Measurements from ENCODE around the gene SEMA6A.

SEMA6A gene

DNA sequence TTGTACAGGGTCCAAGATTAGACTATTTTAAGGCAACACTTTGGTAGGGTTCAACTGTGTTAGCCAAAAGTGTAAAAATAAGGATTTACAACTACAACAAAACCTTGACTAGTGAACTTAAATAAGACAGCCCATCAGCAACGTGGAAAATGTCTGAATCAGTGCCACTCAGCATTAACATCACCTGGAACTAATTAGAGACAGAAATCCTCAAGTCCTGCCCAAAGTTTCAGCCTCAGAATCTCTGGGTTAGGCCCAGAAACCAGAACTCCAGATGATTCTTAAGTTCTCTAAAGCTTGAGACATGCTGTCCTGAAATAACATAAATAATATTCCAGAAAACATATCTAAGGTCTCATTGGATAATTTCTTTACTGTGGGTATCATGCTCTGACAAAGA, 118.6 kb downstream of the SEMA6A start:
- DNase-seq = no peak

DNA sequence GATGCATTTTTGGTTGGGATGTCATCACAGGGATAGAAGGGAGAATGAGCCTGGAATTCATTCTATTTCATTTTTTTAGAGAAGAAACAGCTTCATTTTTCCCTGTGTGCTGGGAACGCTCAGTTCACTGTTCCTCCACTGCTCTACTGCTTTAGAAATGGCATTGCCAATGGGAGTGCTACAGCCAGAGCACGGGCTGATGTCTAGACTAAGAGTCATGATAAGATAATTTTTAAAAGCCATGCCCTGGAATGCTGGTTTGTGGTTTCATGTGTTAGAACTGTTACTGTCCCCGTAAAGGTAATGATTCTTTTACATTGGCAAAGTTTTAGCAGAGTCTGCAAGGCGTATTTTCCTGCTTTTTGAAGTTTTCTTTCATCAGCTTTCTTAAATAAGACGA, 119.6 kb downstream of the SEMA6A start:
- no peak for DNase-seq

DNA sequence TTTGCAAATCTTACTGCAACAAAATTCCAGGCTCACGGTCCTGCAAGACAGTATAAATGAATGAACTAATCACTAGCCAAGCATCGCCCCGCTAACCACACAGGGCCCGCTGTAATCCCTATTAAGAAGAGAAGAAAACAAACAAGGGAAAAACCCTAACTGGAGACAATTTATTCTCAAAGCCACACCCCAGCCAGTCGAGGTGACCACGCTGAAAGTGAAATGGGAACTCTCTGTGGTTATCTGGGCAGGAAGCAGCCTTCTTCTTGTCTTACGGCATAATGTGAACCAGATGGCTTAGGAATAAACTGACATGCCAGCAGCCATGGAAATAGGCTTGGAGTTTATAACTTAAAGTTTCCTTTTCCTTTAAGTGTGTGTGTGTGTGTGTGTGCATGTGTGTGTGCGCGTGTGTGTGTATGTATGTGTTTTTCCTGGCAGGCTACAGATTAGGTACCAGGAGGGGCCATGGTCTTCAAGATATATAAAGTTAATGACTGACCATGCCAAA, 120.2 kb downstream of the SEMA6A start:
- peak; percentile 78 for DNase-seq

DNA sequence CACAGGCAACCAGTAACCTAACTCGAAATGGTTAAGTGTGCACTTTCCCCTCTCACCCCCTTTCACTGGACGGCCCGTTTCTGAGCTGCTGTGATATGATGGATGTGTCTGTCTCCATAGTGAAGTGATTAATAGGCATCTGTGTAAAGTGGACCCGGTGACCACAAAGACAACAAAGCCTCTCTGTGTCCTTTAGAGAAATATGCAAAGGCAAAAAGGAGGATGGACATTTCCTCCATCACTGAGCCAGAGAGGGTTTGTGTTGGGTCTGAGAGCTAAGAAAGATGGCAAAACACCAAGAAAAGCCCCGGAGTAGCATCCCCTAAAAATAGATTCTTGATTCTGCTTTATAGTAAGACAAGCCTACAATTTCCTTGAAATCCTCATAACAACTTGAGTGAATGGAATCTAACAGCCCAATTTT, 120.6 kb downstream of the SEMA6A start:
- no peak for DNase-seq

DNA sequence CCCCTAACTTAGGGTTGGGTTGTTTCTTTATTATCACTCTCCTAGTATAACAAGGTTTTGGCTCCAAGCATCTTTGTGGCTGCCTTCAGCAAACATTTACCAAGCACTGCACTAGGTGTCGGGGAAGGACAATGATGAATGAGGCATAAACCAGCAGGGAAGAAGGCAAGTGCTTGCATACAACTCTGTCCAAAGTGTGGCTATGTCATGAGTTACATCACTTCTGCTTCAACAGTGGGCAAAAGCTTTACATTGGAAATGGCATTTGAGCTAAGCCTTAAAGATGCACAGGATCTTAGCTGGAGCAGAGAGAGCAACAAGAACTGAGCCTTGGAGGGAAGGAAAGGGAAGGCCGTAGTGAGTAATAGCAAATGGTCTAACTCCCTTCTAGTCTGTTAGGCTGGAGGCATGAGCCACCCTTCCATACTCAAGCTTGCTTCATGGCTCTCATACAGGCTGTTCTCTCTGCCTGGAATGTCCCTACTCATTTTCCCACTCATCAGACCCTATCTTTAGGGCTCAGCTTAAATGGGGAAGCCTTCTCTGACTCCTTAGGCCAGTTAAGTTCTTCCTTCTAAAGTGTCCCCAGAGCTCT, 121.8 kb downstream of the SEMA6A start:
- DNase-seq = no peak

DNA sequence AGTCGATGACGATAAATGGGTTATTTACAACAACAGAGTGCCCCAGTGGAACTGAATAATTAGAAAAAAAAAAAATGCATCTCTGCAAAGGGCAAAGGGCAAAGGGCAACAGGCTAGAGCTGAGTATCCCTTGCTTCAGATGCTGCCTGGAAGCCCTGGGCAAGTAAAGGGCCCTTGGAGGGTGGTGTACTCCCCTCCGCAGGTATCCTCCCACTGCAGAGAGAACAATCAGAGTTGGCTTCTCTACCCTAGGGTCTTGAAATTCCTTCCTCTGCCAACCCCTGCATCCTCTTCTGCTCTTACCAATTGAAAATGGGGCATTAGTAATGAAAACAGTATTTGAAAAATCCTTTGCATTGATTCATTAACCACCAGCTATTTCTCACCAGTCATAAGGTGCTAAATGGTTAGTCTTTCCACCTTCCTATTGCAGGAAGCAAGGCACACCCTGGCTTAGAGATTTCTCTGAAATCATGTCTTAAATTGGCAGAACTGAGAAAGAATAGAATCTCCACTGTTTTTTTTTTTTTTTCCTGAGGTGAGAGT, 122.6 kb downstream of the SEMA6A start:
- no peak for DNase-seq

DNA sequence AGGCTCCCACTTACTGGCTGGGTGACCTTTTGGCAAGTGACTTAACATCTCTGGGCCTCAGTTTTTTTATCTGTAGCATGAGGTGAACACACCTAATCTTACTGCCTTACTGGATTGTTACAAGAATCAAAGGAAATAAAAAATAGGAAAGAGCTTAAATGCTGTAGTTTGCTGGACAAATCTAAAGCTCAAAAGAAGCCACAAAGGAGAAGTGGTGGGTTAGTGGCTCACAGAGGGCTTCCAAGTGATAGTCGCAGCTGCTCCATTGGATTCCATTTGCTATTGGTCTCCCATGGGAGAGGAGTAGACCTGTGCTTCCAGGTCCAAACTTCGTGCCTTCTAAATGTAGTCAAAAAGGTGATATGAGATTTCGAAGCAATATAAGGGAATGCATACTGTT, 123.6 kb downstream of the SEMA6A start:
- DNase-seq = no peak

DNA sequence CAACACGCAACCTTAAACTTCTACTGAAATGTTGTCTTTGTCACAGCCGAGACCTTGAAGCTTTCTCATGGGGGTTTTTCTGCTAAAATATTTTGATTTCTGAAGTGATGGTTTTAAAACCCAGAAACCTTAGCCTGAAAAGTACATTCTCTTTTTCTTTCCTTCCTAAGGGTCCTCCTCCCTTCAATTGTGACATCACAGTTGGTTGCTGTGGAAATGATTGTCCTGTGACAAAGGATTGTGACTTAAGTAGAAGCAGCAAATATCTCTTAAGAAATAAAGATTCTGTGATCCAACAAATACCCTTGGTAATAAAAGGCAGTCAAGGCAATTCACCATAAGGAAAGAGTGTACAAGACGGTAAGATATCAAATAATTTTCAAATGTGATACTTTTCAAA, 125.2 kb downstream of the SEMA6A start:
- DNase-seq = no peak

DNA sequence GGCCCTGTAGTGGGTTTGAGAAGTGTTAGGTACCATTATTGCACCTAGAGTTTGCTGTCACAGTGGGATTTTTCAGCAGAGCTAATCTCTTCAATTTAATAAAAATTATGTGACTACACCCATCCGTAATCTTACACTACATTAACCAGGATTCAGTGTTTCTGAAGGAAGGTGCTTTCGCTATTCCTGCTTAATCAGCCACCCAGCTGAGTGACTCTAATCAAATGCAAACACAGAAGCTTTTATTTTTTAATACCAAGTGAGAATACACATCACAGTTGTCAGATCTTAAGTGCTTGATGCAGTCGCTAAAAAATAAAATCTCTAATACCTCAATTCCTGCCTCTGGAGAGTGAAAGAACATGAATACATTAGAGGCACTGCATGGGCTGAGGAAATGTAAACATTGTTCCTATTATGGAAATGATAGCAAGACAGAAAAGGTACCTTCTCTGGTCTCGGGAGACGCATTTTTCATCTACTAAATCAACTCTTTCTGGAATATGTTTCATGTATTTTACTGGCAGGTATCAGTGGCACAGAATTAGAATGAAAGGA, 125.7 kb downstream of the SEMA6A start:
- DNase-seq = no peak

DNA sequence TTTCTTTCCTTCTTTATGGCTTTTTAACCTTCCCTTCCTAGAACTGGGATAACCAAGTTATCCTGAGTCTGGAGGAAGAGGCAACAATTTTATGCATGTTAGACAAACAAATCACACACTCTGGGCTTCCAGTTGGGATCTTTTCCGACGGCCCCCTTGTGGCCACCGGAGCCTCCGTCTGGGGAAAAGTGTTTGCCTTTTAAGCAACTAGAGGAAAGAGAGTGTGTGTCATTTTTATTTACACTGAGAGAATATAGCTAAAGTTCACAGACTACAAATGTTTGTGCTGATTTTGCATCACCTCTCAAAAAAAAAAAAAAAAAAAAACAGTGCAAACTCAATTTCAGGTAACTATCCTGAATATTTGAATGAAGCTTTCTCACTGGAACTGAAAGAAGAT, 126.2 kb downstream of the SEMA6A start:
- no peak for DNase-seq

DNA sequence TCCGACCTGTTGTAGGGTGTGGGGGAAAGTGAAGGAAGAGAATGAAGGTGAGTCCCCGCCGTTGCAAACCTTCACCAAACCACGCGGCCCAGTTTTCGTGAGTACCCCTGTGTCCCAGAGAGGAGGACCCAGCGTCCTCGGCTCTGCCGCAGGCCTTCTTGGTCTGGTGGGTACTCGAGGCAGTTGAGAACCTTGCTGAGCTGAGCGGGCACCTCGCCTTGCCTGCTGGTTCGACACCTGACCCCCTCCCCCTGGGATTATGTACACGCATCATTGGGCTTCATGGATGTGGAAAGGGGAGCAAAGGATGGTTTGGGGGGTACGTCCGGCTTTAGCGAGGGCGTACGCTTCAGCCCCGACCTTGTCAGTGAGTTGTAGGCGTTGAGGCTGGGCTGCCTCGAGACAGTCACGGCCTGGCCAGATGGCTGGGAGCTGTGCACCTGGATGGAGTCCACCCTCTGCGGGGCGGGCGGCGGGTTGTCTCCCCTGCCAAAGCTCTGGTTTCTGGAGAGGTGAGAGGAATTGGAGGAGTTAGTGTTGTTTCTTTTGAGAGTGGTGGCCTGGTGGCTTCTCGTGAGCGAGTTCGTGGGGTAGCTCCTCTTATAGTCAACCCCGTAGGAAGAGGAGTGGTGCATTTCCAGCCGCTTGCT, 128.1 kb downstream of the SEMA6A start:
- DNase-seq = no peak

DNA sequence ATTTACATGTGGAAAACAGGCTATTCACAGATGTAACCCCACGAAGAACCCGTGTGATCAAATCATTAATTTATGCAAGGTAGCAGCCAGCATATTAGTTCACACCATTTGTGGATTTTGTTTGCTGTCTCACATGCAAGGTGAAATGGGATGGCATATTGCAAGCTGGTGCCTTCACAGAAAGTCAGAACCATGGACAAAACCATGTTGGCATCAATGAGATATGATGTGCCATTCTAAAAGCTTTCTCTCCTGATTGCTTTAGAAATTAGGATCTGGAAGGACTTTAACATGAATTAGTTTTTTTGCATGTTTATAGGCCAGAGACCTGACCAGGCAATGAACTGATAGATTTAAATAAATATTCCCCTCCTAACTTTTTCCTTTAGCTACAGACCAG, 129.3 kb downstream of the SEMA6A start:
- DNase-seq = no peak

DNA sequence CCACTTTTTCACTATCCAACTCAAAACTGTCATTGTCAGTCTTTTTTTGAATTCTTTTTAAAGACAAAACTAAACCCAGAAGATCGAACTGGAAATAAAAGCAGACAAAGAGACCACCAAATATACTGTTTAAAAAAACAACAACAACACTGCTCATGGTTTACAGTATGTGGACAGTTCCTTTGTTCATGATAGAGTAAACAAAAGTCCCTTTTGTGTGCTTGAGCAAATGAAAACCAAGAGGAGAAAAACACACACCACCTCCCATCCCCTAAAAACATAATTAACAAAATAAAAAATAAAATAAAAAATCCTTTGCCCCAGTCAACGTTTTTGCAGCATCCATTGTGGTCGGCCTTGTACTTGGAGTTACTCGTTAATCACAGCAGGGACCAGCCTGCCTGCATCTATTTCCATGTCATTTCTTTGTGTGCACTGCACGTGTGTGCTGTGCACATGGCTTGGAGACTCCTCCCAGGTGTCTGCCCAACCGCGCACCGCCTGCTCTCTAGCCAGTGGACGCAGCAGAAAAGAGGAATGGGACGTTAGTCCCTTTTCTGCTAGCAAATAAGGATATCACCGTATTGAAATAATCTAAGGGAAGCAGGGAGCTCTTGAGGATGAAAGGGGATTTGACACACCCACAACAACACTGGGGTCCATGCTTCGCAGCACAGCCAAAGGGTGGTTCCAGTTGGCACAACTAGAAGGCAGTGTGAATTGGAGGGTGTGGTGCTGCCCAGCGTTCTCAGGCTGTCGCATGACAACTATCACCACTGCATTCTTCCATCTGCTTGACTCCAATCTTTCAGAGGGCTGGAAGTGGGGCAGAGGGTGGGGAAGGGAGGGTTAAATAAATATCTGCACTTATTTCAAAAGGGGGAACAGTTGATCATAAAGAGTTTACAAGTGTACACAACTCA, 130.0 kb downstream of the SEMA6A start:
- DNase-seq = no peak

DNA sequence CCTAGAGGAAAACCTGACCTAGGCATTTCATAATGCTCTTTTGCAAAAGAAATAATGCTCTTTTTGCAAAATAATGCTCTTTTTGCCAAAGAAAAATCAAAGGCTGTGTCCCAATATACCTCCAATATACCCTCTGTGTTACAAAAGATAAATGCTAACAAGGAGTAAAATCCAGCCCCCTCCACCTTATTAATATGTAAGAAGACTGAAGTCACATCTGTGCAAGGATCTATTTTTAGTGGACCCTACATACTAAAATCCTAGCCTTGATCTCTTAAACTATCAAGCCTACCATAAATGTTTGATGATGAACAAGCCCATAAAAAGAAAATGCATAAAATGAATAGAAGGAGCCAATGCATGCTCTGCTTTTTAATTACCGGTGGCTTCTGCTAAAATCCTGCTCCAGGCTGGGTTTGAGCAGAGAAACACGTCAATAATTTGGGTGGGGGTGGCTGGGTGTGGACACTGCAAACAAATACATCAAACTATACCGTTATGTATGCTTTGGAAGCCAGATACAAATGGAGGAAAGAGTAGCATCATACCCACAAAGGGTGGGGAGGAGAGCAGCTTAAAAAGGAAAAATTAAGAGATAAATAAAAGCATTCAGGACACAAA, 131.6 kb downstream of the SEMA6A start:
- no peak for DNase-seq

DNA sequence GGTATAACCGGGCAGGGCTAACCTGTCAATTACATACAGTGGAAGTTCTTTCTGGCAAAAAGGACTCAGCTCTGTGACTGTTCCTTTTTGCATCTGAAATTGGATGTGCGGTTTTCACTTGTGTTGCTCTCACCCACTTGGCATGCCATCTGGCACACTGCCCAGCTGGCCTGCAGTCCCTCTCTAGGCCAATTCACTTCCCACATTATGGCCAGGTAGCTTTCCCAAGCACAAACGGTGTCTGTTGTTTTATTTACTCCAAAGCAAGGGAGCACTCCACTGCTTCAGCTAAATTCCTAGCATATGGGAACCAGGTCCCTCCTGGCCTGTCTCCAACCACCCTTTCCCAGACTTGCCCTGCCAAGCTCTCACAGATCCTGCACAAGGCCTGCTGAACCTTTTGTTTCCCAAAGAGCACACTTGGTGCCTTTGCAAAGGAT, 132.5 kb downstream of the SEMA6A start:
- peak; percentile 56 for DNase-seq

DNA sequence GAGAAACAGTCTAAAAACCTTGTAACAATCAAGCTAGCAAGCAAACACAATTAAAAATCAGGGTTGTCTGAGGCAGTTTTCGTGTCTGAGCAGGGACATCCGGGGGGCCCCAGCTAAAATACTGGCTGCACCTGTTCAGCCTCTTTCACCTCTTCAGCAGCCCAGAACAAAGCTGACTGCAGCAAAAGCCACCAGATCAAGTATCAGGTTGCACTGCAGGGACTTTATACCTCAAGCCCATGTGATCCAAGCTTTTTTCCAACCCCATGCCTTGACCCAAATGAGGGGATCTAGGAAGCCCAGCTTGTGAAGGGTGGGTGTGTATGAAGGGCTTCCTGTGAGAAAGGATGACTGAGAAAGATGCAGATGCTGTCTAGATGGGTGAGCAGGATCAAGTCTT, 133.4 kb downstream of the SEMA6A start:
- peak; percentile 29 for DNase-seq

DNA sequence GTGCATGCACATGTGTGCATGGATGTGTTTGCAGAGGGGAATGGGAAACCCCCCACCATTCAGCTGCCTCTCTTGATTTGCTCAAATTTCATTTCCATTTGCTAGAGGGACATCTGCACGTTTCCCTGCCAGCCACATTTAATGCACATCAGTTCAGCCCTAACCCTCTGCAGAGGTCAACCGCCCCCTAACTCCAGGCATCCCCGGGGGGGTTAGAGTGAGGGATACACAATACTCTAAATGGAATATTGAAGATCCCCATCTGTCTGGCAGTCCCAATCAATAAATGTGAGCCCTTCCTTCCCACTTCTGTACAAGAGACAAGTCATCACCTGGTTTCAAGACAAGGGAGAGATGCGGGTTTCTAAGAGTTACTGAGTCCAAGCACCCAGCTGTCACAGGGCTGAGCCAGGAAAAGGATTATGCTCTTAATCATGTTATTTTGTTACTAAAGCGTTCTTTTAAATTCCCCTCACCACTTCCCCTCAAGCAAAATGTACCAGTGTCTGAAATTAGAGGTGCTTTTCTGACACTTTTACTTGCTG, 134.1 kb downstream of the SEMA6A start:
- peak; percentile 61 for DNase-seq

DNA sequence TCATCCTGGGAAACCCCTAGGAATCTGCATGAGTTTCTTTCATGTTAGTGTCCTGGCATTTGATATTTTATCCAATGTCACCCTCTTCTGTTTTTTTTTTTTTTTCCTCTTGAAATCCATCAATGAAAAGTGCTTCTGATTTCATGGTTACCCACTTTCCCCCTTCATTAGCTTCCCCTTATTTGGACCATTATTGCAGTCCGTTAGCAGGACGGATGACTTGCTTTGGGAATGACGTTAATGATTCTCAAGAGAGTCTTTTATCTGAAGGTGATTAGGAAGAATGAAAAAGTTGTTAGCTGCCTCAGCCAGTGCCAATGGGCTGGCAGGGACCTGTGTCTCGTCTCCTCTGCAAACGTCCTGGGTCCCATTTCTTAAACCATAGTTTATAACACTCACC, 134.7 kb downstream of the SEMA6A start:
- DNase-seq = no peak

DNA sequence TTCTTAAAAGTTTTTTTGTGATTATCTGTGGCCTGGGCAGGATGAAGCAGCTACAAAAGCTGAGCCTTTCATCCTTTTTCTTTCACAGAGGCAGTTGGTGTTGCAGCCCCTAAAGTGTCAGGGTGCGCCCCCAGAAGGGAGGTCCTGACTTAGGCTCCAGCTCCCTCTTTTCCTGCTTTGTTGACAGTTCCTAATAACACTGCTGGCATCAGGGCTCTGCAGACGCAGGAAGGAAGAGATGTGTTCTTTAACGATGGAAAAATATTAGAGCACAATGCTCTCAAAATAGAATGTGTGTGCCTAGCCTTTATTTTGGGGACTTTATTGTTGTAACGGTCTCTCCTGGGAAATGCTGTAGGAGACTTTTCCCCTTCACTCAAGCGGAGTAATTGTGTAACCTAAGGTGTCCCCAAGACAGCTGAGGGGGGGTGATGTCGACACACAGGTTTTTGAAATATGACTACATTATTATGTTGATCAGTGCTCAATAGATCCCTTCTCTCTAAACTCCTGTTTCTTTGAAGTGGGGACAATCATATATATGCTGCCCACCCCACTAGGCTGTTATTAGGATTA, 135.6 kb downstream of the SEMA6A start:
- no peak for DNase-seq

DNA sequence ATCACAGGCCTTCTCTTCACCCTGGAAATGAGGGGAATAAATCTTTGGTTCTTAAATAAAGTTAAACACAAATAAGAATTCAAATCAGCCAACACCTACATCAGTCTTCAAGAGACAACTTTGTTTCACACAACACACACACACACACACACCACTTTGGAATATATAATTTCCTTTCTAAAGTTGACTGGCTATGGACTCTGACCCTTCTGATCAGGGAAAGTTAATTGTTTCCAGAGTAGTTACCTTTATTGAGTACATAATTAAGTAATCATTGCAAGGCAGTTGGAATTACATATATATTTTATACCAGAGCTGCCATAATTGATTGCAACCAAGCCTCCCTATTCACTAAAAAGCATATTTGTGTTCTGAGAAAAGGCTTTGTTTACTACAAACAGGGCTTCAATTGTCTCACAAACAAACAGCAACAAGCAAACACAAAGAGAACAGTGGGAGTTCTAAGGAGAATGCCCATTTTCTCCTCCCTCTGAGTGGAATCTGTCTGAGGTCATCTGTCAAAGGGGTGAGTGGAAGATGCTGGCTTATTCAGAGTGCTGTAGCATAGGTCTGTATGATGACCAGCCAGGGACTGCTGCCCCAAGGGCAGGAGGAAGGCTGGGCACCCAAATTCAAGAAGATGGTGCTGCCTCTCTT, 136.6 kb downstream of the SEMA6A start:
- DNase-seq = no peak

DNA sequence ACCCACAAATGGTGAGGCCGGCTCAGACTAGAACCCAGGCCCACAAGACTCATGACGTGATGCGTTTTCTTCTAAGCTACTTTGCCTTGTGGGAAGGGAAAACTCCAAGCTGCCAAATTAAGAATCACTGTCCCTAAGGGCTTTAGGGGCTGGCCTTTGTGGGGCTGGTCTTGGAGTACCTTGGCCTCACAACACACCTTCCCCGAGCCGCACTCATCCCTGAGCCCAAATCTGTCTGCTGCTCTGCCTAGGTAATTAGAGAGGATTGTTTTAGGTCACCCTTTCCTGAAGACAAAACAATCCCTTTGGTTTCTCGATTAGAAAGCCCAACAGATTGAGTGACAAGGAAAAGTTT, 137.3 kb downstream of the SEMA6A start:
- no peak for DNase-seq
